NAMALWA (cell line): ENCODE results near the gene NT5C2.
A peak's percentile ranks its signal among the peaks of the same experiment; 100 is the strongest.
"Not testable (repeated sequence)": the region's sequence is repeated elsewhere in the genome, so short reads cannot be mapped to it uniquely, and the experiment has no call there.

Source experiments
- DNase-seq: peaks from one replicate; pipeline ENCODE4 v3.0.0-alpha.2; 2015; ENCODE audit warnings: low spot score

Gene NT5C2

GRCh38 chr10:103199488-103199887, 6.4 kb upstream of the NT5C2 start:
- DNase-seq = no peak

DNA sequence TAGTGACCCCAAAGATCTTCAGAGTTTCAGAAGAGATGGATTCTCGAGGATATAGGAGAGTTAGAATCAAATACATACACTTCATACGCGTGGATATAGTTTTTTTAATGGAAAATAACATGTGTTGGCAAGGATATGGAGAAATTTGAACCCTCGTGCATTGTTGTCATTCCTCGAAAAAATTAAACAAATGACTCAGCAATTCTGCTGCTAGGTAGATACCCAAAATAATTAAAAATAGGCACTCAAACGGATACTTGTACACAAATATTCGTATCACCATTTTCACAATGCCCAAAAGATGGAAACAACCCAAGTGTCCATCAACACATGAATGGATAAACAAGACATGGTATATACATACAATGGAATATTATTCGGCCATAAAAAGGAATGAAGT, 5.6 kb upstream of the NT5C2 start:
- DNase-seq = no peak

- no peak for DNase-seq
These were observed 4.8 kb upstream of the NT5C2 start for GRCh38 chr10:103197903-103198302.

DNA sequence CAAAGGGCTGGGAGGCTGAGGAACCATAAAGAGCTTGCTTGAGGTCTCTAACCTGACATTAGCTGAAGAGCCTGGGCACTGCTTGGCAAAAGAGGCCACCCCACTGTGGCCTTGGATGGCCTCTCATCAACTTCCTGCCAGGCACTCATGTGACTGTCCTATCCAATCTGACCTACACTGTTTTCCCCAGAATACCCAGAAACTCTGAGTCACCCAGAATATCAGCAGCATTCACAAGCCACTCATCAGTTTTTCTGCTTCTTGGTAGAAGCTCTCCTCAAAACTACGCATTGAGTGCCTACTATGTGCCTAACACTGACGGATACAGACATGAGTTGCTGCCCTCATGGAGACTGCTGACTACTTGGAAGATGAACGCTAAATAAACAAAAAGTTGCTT, 4.1 kb upstream of the NT5C2 start:
- DNase-seq = no peak

GRCh38 chr10:103196516-103196915, 3.4 kb upstream of the NT5C2 start:
- no peak for DNase-seq

GRCh38 chr10:103193820-103194529, 903 bp upstream of the NT5C2 start:
- DNase-seq = peak; percentile 14

- peak; percentile 84 for DNase-seq
These were observed 493 bp downstream of the NT5C2 start for GRCh38 chr10:103192451-103193106.

DNA sequence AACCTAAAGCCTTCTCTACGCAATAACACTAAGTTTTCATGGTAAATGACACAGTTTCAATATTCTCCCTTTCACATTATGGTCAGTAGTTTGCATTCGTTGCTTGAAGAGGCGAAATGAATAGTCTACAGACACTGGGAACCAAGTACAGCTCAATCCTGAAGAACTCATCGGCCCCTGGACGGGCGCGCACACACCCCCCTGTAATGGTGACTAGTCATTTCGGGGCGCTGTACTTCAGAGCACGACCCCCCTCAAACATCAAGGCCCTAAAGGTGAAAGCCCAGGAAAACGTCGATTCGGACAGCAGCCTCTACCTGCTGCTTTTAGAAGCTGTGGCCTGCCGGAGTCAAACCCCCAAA, 1.0 kb downstream of the NT5C2 start:
- peak; percentile 45 for DNase-seq

- peak; percentile 17 for DNase-seq
These were observed 1.9 kb downstream of the NT5C2 start for GRCh38 chr10:103191198-103191597.

- no peak for DNase-seq
These were observed 4.2 kb downstream of the NT5C2 start for GRCh38 chr10:103188853-103189252.

- DNase-seq = peak; percentile 26
These were observed 6.9 kb downstream of the NT5C2 start for GRCh38 chr10:103186128-103186527.

DNA sequence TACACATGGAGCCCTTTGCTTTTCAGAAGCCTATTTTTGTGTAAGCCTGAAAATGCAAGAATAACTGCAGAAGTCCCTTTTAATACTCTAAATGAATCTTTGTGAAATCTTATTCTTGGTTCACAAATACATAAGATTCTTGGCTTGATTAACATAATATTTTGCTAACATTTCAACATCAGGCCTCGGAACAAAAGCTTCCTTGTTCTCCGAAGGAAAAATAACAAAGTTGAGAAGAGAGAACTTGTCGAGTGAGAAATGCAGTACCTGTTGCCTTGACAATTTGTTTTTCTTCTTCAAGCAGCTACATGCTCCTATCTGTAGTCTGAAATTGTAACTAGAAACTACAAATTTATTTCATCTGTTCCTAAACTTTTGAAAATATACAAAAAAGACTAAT, 8.5 kb downstream of the NT5C2 start:
- DNase-seq = peak; percentile 45

- DNase-seq = not testable (repeated sequence)
These were observed 9.1 kb downstream of the NT5C2 start for GRCh38 chr10:103183991-103184451.

DNA sequence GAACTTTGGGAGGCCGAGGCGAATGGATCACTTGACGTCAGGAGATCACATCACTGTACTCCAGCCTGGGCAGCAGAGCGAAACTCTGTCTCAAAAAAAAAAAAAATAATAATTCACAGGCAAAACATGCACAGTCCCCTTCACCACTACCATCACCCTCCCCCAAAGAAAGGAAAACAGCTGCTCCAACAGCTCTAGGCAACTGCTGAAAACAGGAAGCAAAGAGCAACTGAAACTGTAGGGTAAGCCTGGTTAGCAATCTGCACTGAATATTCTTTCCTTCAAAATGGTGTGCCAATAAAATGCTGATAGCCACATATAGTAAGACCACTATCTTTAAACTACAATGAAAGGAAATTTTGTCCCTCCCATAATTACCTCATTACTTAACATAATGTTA, 11.8 kb downstream of the NT5C2 start:
- peak; percentile 97 for DNase-seq

- DNase-seq = peak; percentile 54
These were observed 12.6 kb downstream of the NT5C2 start for GRCh38 chr10:103180491-103180890.

DNA sequence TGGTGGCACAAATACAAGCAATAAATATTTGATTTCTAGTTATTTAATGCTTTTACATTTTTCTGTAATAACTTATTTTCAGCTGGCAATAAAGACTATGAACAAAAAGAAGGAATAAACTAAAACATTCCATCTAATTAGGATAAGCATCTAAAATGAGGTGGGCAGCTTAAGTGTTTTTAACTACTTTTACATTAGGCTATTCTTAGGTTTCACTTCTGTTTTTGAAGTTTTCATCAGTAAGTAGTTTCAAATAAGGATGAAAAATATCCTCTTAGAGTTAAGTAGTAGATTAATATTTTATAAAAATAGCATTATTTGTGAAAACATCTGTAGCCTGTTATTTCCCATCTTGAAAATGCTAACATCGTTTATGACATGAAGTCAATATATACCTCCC, 15.9 kb downstream of the NT5C2 start:
- peak; percentile 53 for DNase-seq

DNA sequence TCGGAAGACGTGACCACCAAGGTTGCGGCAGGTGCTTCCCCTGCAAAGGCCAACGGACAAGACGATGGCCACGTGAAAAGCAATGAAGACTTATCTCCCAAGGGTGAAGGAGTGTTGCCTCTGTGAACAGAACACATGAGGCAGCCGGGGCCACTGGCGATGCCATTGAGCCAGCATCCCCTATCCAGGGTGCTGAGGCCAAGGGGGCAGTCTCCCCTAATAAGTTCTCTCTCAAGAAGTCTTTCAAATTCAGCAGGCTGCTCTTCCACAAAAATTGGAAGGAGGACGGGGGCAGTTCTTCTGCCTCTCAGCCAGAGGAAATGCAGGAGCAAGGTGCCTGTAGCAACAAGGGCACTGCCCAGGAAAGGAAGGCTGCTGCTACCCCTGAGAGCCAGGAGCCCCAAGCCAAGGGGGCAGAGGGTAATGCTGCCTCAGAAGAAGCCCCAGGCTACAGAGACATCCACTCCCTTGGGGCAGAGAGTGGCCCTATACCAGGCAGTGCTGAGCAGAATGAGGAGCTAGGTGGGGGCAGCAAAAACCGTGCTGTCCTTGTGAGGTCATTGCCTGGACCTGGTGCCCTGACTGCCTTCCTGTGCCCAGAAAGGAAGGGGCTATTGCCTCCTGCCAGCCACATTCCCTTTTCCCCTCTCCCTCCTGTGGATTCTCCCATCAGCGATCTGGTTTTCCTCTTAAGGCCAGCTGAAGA, 17.3 kb downstream of the NT5C2 start:
- DNase-seq = no peak

- DNase-seq = not testable (repeated sequence)
These were observed 18.7 kb downstream of the NT5C2 start for GRCh38 chr10:103174324-103174723.

DNA sequence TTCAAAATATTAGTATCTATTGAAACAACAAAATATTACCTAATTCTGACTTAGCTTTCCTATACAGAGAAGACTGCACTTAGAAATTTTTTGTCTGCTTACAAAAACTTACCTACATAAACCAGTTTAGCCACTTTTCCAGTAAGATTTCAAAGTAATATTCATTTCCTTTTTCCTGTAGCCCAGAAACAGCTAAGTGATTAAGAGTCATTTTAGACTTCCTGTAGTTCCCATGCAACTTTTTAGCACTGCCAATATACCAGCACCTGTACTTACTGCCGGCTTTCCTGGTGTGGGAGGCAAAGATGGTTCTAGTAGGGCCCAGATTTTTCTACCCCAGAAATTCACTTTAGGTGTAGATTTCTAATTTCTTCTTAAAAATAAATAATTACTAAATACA, 21.8 kb downstream of the NT5C2 start:
- no peak for DNase-seq

- no peak for DNase-seq
These were observed 24.6 kb downstream of the NT5C2 start for GRCh38 chr10:103168438-103168837.

DNA sequence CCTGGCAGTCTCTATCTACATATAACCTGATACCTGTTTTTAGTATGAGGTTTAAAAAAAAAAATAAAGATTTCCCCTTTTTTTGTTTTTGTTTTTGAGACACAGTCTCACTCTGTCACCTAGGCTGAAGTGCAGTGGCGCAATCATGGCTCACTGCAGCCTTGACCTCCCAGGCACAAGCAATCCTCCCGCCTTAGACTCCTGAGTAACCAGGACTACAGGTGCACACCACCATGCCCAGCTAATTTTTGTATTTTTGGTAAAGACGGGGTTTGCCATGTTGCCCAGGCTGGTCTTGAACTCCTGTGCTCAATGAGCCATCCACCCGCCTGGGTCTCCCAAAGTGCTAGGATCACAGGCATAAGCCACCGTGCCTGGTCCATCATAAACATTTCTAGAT, 25.5 kb downstream of the NT5C2 start:
- not testable (repeated sequence) for DNase-seq

DNA sequence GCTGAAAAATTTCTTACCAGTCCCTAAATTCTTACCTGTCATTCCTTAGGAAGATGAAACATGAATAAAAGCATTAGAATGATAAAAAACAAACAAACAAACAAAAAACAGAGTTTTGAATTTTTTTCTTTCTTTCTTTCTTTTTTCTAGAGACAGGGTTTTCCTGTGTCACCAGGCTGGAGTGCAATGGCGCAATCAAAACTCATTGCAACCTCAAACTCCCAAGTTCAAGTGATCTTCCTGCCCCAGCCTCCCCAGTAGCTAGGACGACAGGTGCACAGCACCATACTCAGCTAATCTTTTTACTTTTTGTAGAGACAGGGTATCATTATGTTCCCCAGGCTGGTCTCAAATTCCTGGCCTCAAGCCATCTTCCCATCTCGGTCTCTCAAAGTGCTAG, 26.5 kb downstream of the NT5C2 start:
- no peak for DNase-seq

DNA sequence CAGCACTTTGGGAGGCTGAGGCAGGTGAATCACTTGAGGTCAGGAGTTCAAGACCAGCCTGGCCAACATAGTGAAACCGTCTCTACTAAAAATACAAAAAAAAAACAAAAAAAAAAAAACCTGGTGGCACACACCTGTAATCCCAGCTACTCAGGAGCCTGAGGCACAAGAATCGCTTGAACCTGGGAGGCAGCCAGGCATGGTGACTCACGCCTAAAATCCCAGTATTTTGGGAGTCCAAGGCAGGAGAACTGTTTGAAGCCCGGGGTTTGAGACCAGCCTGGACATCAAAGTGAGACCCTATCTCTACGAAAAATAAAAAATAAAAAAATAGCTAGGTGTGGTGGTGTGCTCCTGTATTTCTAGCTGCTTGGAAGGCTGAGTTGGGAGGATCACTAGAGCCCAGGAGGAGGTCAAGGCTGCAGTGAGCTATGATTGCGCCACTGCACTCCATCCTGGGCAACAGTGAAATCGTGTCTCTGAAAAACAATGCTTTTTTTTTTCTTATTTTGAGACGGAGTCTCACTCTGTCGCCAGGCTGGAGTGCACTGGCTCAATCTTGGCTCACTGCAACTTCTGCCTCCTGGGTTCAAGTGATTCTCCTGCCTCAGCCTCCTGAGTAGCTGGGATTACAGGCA, 29.2 kb downstream of the NT5C2 start:
- not testable (repeated sequence) for DNase-seq
